Keratinocyte (primary cell): ENCODE measurements around the gene CNNM1.

Experiments used
- EZH2 ChIP-seq: IDR thresholded peaks from one replicate; pipeline ENCODE4 v1.6.1; 2012; ENCODE audit warnings: inconsistent platforms, mild to moderate bottlenecking, low read length, moderate library complexity
- TF ChIP-seq, protein P1 (sequence below), 3 experiments: IDR thresholded peaks in 1 of 3; conservative IDR thresholded peaks in 1 of 3; optimal IDR thresholded peaks in 1 of 3; 2 replicates in 2 of 3; 3 replicates in 1 of 3; pipeline versions ENCODE3 to v1.5.1; 2011; ENCODE audit warnings: low read length in 3 of 3, mild to moderate bottlenecking in 3 of 3, moderate library complexity in 2 of 3, control low read depth in 1 of 3, inconsistent platforms in 1 of 3; ENCODE audit not compliant: insufficient read depth in 2 of 3; ENCODE audit errors: extremely low read depth in 1 of 3

DNA sequence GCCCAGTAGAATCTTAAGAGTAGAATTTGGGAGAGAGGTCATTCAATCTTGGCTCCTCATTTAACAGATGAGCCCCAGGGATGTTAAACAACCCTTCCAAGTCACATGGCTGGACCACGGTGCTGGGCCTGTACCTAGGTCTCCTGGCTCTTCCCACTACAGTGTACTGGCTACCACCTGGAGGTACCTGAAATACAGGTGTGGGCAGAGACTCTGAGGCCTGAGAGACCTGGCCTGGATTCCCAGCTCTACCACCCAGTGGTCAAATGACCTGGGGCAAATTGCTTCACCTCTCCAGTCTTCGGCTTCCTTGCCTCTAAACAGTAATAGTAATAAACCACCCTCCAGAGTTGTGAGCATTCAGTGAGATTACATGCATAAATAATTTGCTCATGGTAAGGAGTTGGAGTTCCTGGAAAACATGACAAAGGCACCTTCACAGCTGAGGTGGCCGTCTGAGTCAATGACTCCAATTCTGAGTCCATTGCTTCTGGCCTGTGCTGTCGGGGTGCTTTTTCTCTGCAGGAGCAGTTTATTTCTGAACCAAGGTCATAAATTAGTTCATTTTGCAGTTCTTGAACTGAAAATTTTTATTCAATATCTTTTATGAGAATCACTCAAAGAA, 98.5 kb downstream of the CNNM1 start:
- TF ChIP-seq, protein P1, sequence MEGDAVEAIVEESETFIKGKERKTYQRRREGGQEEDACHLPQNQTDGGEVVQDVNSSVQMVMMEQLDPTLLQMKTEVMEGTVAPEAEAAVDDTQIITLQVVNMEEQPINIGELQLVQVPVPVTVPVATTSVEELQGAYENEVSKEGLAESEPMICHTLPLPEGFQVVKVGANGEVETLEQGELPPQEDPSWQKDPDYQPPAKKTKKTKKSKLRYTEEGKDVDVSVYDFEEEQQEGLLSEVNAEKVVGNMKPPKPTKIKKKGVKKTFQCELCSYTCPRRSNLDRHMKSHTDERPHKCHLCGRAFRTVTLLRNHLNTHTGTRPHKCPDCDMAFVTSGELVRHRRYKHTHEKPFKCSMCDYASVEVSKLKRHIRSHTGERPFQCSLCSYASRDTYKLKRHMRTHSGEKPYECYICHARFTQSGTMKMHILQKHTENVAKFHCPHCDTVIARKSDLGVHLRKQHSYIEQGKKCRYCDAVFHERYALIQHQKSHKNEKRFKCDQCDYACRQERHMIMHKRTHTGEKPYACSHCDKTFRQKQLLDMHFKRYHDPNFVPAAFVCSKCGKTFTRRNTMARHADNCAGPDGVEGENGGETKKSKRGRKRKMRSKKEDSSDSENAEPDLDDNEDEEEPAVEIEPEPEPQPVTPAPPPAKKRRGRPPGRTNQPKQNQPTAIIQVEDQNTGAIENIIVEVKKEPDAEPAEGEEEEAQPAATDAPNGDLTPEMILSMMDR (optimal IDR thresholded peaks at IDR 0.05 in 1 of 3, IDR thresholded peaks at IDR 0.05 in 1 of 3, conservative IDR thresholded peaks at IDR 0.05 in 1 of 3; ENCODE audit: extremely low read depth in 1 of 3, insufficient read depth in 2 of 3, low read length in 3 of 3) = no peak
- TF ChIP-seq EZH2 = no peak
